PC-9 (cell line): ENCODE measurements around the gene EIF4E.

Experiments used
- EZH2 ChIP-seq: fragments of 200-600 bp; sonication (generic); IDR thresholded peaks from 2 replicates; pipeline ENCODE4 v1.8.0; 2017; ENCODE audit warnings: antibody characterized with exemption, low read depth
- TF ChIP-seq, protein P1 (sequence below): fragments of 200-600 bp; sonication (generic); conservative IDR thresholded peaks from 2 replicates; pipeline ENCODE4 v1.6.1; 2017; ENCODE audit warnings: mixed run types, antibody characterized with exemption, mild to moderate bottlenecking, moderate library complexity

GRCh38 chr4:98939892-98940298 lies 11.0 kb upstream of the EIF4E start:
- TF ChIP-seq, protein P1, sequence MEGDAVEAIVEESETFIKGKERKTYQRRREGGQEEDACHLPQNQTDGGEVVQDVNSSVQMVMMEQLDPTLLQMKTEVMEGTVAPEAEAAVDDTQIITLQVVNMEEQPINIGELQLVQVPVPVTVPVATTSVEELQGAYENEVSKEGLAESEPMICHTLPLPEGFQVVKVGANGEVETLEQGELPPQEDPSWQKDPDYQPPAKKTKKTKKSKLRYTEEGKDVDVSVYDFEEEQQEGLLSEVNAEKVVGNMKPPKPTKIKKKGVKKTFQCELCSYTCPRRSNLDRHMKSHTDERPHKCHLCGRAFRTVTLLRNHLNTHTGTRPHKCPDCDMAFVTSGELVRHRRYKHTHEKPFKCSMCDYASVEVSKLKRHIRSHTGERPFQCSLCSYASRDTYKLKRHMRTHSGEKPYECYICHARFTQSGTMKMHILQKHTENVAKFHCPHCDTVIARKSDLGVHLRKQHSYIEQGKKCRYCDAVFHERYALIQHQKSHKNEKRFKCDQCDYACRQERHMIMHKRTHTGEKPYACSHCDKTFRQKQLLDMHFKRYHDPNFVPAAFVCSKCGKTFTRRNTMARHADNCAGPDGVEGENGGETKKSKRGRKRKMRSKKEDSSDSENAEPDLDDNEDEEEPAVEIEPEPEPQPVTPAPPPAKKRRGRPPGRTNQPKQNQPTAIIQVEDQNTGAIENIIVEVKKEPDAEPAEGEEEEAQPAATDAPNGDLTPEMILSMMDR, result peak; percentile 82
- TF ChIP-seq EZH2, result no peak
